Measurements from ENCODE around the gene NOS1AP. TPM values are rescaled to one million over a fixed set of nuclear protein-coding genes. Genes with fewer than 3 reads are reported as not detected.

NOS1AP gene
- total RNA-seq, 1 experiment from 2014 or later, result 5.3 TPM

GRCh38 chr1:162180813-162181212 is 111.3 kb downstream of the NOS1AP start:
- no peak for ATAC-seq
- intact Hi-C loops (cut with micrococcal nuclease), result no loop called here
- ChIA-PET POLR2A (no interaction called here), CTCF (no interaction called here), RAD21 (ENCODE audit: low non-redundant PET in 1 of 2, low total read pairs in 2 of 2, uncharacterized antibody in 2 of 2, unreplicated experiment in 2 of 2) (no interaction called here)
- Histone ChIP-seq H3K9ac (ENCODE audit: low read length) (no peak overlapping the region), H3K27ac (ENCODE audit: low read depth, low read length) (no peak overlapping the region), H3K4me1 (ENCODE audit: control insufficient read depth in 1 of 2, insufficient read depth in 2 of 2, low read length in 2 of 2) (peaks cover 0 to 8% of the 10 kb centered on the region in 2 experiments; a peak in 3 of 4 replicates), H3K4me3 (replicated peaks in 1 of 2; ENCODE audit: low read depth in 1 of 2, low read length in 2 of 2) (no peak overlapping the region), H3K9me3 (ENCODE audit: control insufficient read depth in 1 of 2, insufficient read depth in 1 of 2, low read depth in 1 of 2, low read length in 2 of 2) (no peaks in the 10 kb centered on the region), H3K4me2 (ENCODE audit: low read length) (no peak overlapping the region), H4K20me1 (ENCODE audit: insufficient read depth) (no peaks in the 10 kb centered on the region), H3K36me3 (ENCODE audit: control insufficient read depth in 1 of 2, insufficient read depth in 2 of 2, low read length in 2 of 2) (no peaks in the 10 kb centered on the region), H3K79me2 (ENCODE audit: insufficient read depth, low read length) (no peaks in the 10 kb centered on the region), H2AFZ (ENCODE audit: low read depth, low read length, poor library complexity, severe bottlenecking) (no peak overlapping the region), H3K27me3 (ENCODE audit: insufficient read depth, low read length) (no peaks in the 10 kb centered on the region), H3K9me2 (ENCODE audit: insufficient read depth) (no peaks in the 10 kb centered on the region)
- no TSS peak for BruUV-seq (replicated peaks)
- DNase-seq (ENCODE audit: low read depth, low spot score), result no peak
- no peak for TF ChIP-seq ATF3 (IDR thresholded peaks at IDR 0.05)
- no peak for TF ChIP-seq POLR2A (IDR thresholded peaks at IDR 0.05; ENCODE audit: borderline replicate concordance, extremely low read depth, insufficient read depth, insufficient read length)
- no peak for TF ChIP-seq RAD21 (IDR thresholded peaks at IDR 0.05; ENCODE audit: low read depth)
- no peak for TF ChIP-seq EZH2 (IDR thresholded peaks at IDR 0.05)

- DNase-seq (ENCODE audit: low read depth, low spot score) (no peak), ATAC-seq (no peak)
- intact Hi-C loops (cut with micrococcal nuclease), result no loop called here
- Histone ChIP-seq H3K9ac (ENCODE audit: low read length) (no peak overlapping the region), H2AFZ (ENCODE audit: low read depth, low read length, poor library complexity, severe bottlenecking) (no peak overlapping the region), H3K9me3 (ENCODE audit: control insufficient read depth in 1 of 2, insufficient read depth in 1 of 2, low read depth in 1 of 2, low read length in 2 of 2) (peaks cover 0 to 3% of the 10 kb centered on the region in 2 experiments; a peak in 1 of 4 replicates), H3K9me2 (ENCODE audit: insufficient read depth) (no peaks in the 10 kb centered on the region), H3K4me2 (ENCODE audit: low read length) (no peak overlapping the region), H3K27ac (ENCODE audit: low read depth, low read length) (no peak overlapping the region), H3K27me3 (ENCODE audit: insufficient read depth, low read length) (no peaks in the 10 kb centered on the region), H3K36me3 (ENCODE audit: control insufficient read depth in 1 of 2, insufficient read depth in 2 of 2, low read length in 2 of 2) (no peaks in the 10 kb centered on the region), H3K79me2 (ENCODE audit: insufficient read depth, low read length) (no peaks in the 10 kb centered on the region), H3K4me3 (replicated peaks in 1 of 2; ENCODE audit: low read depth in 1 of 2, low read length in 2 of 2) (no peak overlapping the region), H3K4me1 (ENCODE audit: control insufficient read depth in 1 of 2, insufficient read depth in 2 of 2, low read length in 2 of 2) (peaks cover 0 to 3% of the 10 kb centered on the region in 2 experiments; a peak in 2 of 4 replicates), H4K20me1 (ENCODE audit: insufficient read depth) (no peaks in the 10 kb centered on the region)
- ChIA-PET RAD21 (ENCODE audit: low non-redundant PET in 1 of 2, low total read pairs in 2 of 2, uncharacterized antibody in 2 of 2, unreplicated experiment in 2 of 2) (no interaction called here), CTCF (no interaction called here), POLR2A (no interaction called here)
- no TSS peak for BruUV-seq (replicated peaks)
- TF ChIP-seq JUND (IDR thresholded peaks at IDR 0.05) (no peak), SIN3A (IDR thresholded peaks at IDR 0.05; ENCODE audit: low read depth) (no peak), EZH2phosphoT487 (IDR thresholded peaks at IDR 0.05; ENCODE audit: borderline replicate concordance) (no peak), POLR2A (IDR thresholded peaks at IDR 0.05; ENCODE audit: borderline replicate concordance, extremely low read depth, insufficient read depth, insufficient read length) (no peak), CTCF (IDR thresholded peaks at IDR 0.05 in 2 of 3, conservative IDR thresholded peaks at IDR 0.05 in 1 of 3; ENCODE audit: borderline replicate concordance in 1 of 3, insufficient read depth in 1 of 3, low read depth in 2 of 3, low read length in 2 of 3) (no peak), ZNF274 (IDR thresholded peaks at IDR 0.05; ENCODE audit: low read depth, low read length) (no peak), ELF1 (IDR thresholded peaks at IDR 0.05; ENCODE audit: borderline replicate concordance, low read depth) (no peak), EZH2 (IDR thresholded peaks at IDR 0.05) (no peak), ZBTB33 (IDR thresholded peaks at IDR 0.05; ENCODE audit: extremely low read depth, insufficient replicate concordance, low read length) (no peak), REST (IDR thresholded peaks at IDR 0.05; ENCODE audit: low read depth) (no peak), SRF (IDR thresholded peaks at IDR 0.05; ENCODE audit: low read depth) (no peak)
These were observed 112.6 kb downstream of the NOS1AP start for GRCh38 chr1:162182090-162182489.
